ENCODE results near the gene IQGAP1. TPM values are rescaled to one million over a fixed set of nuclear protein-coding genes. Genes with fewer than 3 reads are reported as not detected.
A peak's percentile ranks its signal among the peaks of the same experiment; 100 is the strongest.

Gene IQGAP1
- total and polyA plus RNA-seq, 9 of the 15 experiments (the other 6 are each of a cell fraction or from before 2014, with no cell fraction given), result 37.6 to 143 (median 77.7) TPM

DNA sequence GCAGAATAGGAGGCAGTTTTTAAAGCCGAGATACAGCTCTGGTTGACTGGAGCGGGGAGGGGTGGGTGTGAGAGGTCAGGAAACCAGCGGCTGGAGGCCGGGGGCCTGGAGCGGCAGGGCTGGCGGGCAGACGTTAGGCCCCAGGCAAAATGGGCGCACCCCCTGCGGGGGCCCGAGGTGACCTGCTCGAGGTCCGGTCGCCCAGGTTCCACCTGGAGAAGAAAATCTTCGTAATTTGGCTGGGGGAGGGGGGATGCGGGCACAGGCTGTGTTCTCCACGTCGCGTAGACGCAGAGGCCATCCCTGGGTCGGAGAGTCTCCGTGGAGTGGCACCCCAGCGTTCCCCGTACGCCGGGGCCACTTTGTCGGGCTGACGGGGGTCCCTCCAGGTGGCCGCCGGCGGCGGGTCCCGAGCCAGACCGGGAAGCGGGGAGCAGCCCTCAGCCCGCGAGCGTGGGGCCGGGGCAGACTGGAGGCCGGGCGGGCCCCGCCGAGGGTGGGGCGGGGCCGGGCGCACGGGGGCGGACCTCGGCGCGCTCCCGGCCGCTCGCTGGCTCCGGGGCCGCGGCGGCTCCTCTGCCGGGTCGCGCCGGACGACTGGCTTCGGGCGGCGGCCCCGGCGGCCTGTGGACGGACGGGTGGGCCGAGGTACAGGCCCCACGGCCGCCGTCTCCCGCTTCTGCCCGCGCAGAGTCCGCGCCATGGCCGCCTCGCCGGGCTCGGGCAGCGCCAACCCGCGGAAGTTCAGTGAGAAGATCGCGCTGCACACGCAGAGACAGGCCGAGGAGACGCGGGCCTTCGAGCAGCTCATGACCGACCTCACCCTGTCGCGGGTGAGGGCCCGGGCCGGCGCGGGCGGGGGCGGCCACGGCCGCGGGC is 141.6 kb downstream of the IQGAP1 start, which contains the start of gene CRTC3 (continued):
- TF ChIP-seq GATA2 (CRISPR knock-in tag; IDR thresholded peaks at IDR 0.05) (no peak), NCOA6 (IDR thresholded peaks at IDR 0.05) (peak; percentile 61; the same call in 1 of the 2 replicates), RB1 (IDR thresholded peaks at IDR 0.05; ENCODE audit: low read depth) (peak; percentile 58; the same call in 1 of the 2 replicates), SIN3B (IDR thresholded peaks at IDR 0.05; ENCODE audit: low read depth) (no peak), HNRNPUL1 (IDR thresholded peaks at IDR 0.05; ENCODE audit: low read length) (no peak), POLR2G (IDR thresholded peaks at IDR 0.05; ENCODE audit: low read depth, low read length) (peak; percentile 86), BACH1 (tag; IDR thresholded peaks at IDR 0.05) (no peak)
- TF ChIP-seq, protein P1, sequence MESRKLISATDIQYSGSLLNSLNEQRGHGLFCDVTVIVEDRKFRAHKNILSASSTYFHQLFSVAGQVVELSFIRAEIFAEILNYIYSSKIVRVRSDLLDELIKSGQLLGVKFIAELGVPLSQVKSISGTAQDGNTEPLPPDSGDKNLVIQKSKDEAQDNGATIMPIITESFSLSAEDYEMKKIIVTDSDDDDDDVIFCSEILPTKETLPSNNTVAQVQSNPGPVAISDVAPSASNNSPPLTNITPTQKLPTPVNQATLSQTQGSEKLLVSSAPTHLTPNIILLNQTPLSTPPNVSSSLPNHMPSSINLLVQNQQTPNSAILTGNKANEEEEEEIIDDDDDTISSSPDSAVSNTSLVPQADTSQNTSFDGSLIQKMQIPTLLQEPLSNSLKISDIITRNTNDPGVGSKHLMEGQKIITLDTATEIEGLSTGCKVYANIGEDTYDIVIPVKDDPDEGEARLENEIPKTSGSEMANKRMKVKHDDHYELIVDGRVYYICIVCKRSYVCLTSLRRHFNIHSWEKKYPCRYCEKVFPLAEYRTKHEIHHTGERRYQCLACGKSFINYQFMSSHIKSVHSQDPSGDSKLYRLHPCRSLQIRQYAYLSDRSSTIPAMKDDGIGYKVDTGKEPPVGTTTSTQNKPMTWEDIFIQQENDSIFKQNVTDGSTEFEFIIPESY (CRISPR knock-in tag; IDR thresholded peaks at IDR 0.05), result peak; percentile 63; the same call in 1 of the 2 replicates
- TF ChIP-seq, protein P2, sequence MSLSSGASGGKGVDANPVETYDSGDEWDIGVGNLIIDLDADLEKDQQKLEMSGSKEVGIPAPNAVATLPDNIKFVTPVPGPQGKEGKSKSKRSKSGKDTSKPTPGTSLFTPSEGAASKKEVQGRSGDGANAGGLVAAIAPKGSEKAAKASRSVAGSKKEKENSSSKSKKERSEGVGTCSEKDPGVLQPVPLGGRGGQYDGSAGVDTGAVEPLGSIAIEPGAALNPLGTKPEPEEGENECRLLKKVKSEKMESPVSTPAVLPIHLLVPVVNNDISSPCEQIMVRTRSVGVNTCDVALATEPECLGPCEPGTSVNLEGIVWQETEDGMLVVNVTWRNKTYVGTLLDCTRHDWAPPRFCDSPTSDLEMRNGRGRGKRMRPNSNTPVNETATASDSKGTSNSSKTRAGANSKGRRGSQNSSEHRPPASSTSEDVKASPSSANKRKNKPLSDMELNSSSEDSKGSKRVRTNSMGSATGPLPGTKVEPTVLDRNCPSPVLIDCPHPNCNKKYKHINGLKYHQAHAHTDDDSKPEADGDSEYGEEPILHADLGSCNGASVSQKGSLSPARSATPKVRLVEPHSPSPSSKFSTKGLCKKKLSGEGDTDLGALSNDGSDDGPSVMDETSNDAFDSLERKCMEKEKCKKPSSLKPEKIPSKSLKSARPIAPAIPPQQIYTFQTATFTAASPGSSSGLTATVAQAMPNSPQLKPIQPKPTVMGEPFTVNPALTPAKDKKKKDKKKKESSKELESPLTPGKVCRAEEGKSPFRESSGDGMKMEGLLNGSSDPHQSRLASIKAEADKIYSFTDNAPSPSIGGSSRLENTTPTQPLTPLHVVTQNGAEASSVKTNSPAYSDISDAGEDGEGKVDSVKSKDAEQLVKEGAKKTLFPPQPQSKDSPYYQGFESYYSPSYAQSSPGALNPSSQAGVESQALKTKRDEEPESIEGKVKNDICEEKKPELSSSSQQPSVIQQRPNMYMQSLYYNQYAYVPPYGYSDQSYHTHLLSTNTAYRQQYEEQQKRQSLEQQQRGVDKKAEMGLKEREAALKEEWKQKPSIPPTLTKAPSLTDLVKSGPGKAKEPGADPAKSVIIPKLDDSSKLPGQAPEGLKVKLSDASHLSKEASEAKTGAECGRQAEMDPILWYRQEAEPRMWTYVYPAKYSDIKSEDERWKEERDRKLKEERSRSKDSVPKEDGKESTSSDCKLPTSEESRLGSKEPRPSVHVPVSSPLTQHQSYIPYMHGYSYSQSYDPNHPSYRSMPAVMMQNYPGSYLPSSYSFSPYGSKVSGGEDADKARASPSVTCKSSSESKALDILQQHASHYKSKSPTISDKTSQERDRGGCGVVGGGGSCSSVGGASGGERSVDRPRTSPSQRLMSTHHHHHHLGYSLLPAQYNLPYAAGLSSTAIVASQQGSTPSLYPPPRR (CRISPR knock-in tag; IDR thresholded peaks at IDR 0.05; ENCODE audit: borderline replicate concordance), result no peak
- TF ChIP-seq, protein P3, sequence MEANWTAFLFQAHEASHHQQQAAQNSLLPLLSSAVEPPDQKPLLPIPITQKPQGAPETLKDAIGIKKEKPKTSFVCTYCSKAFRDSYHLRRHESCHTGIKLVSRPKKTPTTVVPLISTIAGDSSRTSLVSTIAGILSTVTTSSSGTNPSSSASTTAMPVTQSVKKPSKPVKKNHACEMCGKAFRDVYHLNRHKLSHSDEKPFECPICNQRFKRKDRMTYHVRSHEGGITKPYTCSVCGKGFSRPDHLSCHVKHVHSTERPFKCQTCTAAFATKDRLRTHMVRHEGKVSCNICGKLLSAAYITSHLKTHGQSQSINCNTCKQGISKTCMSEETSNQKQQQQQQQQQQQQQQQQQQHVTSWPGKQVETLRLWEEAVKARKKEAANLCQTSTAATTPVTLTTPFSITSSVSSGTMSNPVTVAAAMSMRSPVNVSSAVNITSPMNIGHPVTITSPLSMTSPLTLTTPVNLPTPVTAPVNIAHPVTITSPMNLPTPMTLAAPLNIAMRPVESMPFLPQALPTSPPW (CRISPR knock-in tag; IDR thresholded peaks at IDR 0.05), result peak; percentile 62
- TF ChIP-seq, protein P4, sequence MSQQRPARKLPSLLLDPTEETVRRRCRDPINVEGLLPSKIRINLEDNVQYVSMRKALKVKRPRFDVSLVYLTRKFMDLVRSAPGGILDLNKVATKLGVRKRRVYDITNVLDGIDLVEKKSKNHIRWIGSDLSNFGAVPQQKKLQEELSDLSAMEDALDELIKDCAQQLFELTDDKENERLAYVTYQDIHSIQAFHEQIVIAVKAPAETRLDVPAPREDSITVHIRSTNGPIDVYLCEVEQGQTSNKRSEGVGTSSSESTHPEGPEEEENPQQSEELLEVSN (IDR thresholded peaks at IDR 0.05; ENCODE audit: borderline replicate concordance in 1 of 2, extremely low read depth in 1 of 2, insufficient read depth in 1 of 2, insufficient read length in 1 of 2, low read depth in 1 of 2, low read length in 1 of 2, poor library complexity in 1 of 2, severe bottlenecking in 1 of 2), result peak; percentile 11 to 27
- TF ChIP-seq, protein P5, sequence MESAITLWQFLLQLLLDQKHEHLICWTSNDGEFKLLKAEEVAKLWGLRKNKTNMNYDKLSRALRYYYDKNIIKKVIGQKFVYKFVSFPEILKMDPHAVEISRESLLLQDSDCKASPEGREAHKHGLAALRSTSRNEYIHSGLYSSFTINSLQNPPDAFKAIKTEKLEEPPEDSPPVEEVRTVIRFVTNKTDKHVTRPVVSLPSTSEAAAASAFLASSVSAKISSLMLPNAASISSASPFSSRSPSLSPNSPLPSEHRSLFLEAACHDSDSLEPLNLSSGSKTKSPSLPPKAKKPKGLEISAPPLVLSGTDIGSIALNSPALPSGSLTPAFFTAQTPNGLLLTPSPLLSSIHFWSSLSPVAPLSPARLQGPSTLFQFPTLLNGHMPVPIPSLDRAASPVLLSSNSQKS (CRISPR knock-in tag; IDR thresholded peaks at IDR 0.05), result no peak
- TF ChIP-seq, protein P6, sequence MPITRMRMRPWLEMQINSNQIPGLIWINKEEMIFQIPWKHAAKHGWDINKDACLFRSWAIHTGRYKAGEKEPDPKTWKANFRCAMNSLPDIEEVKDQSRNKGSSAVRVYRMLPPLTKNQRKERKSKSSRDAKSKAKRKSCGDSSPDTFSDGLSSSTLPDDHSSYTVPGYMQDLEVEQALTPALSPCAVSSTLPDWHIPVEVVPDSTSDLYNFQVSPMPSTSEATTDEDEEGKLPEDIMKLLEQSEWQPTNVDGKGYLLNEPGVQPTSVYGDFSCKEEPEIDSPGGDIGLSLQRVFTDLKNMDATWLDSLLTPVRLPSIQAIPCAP (CRISPR knock-in tag; IDR thresholded peaks at IDR 0.05; ENCODE audit: borderline replicate concordance), result no peak
